T-helper 1 cell (primary cell): ENCODE results near the gene BCL11A.

Source experiments
- DNase-seq, 5 donors: peaks; one replicate each; pipeline ENCODE4 v3.0.0-alpha.2; 2012 to 2020

Gene BCL11A

GRCh38 chr2:60505240-60505879, 48.1 kb downstream of the BCL11A start:
- no peak for DNase-seq

GRCh38 chr2:60504049-60504448, 49.4 kb downstream of the BCL11A start:
- no peak for DNase-seq

- DNase-seq = no peak
These were observed 51.3 kb downstream of the BCL11A start for GRCh38 chr2:60502144-60502543.

GRCh38 chr2:60500861-60501260, 52.6 kb downstream of the BCL11A start:
- DNase-seq = no peak

- no peak for DNase-seq
These were observed 53.7 kb downstream of the BCL11A start for GRCh38 chr2:60499651-60500265.

GRCh38 chr2:60498816-60499429, 54.5 kb downstream of the BCL11A start:
- peak in 1 of 5 donors; percentile 23 for DNase-seq

- DNase-seq = peak in 1 of 5 donors; percentile 33
These were observed 55.2 kb downstream of the BCL11A start for GRCh38 chr2:60498127-60498815.

- DNase-seq = no peak
These were observed 56.0 kb downstream of the BCL11A start for GRCh38 chr2:60497500-60497899.

GRCh38 chr2:60496956-60497355, 56.5 kb downstream of the BCL11A start:
- DNase-seq = no peak

- no peak for DNase-seq
These were observed 57.0 kb downstream of the BCL11A start for GRCh38 chr2:60496475-60496874.

GRCh38 chr2:60495041-60495625, 58.3 kb downstream of the BCL11A start:
- DNase-seq = no peak

- DNase-seq = no peak
These were observed 59.6 kb downstream of the BCL11A start for GRCh38 chr2:60493804-60494387.

GRCh38 chr2:60492548-60492947, 60.9 kb downstream of the BCL11A start:
- DNase-seq = no peak

GRCh38 chr2:60490848-60491247, 62.6 kb downstream of the BCL11A start:
- DNase-seq = no peak

- DNase-seq = no peak
These were observed 63.0 kb downstream of the BCL11A start for GRCh38 chr2:60490441-60490840.

- no peak for DNase-seq
These were observed 64.2 kb downstream of the BCL11A start for GRCh38 chr2:60489289-60489688.

- no peak for DNase-seq
These were observed 65.2 kb downstream of the BCL11A start for GRCh38 chr2:60488291-60488690.

GRCh38 chr2:60487174-60487573, 66.3 kb downstream of the BCL11A start:
- no peak for DNase-seq

GRCh38 chr2:60486551-60486950, 66.9 kb downstream of the BCL11A start:
- DNase-seq = no peak

GRCh38 chr2:60486067-60486466, 67.4 kb downstream of the BCL11A start:
- no peak for DNase-seq

- no peak for DNase-seq
These were observed 67.9 kb downstream of the BCL11A start for GRCh38 chr2:60485550-60485949.

GRCh38 chr2:60485055-60485454, 68.4 kb downstream of the BCL11A start:
- DNase-seq = no peak

- DNase-seq = no peak
These were observed 69.3 kb downstream of the BCL11A start for GRCh38 chr2:60484133-60484645.
